GM12878 (cell line): ENCODE measurements around the gene TARBP2. TPM values are rescaled to one million over a fixed set of nuclear protein-coding genes. Genes with fewer than 3 reads are reported as not detected.
"Not testable (repeated sequence)": the region's sequence is repeated elsewhere in the genome, so short reads cannot be mapped to it uniquely, and the experiment has no call there.

Source experiments
- ATAC-seq: fragments of 200-7000 bp; cut with Tn5 transposase; 3 replicates; pipeline ENCODE4 v1.9.1; 2020; ENCODE audit warnings: mild to moderate bottlenecking, moderate library complexity
- BruUV-seq: library from RNA; stranded (reverse); fragments of 400-500 nt; replicated peaks from 2 replicates; lab custom pipeline; 2021; lab: Mats Ljungman, UMichigan
- CTCF ChIA-PET: fragments of 300-600 bp; sonication (Branson Sonifier 250); formaldehyde crosslinking; extraction: SDS; loops from one replicate; lab custom pipeline; 2021; ENCODE audit warnings: inconsistent platforms; lab: Yijun Ruan, JAX
- POLR2A ChIA-PET: fragments of 350-600 bp; formaldehyde crosslinking; extraction: SDS; loops from one replicate; lab custom pipeline; 2021; ENCODE audit warnings: inconsistent platforms; lab: Charles Lee
- RAD21 ChIA-PET: fragments of 300-600 bp; sonication (Branson Sonifier 250); formaldehyde crosslinking; loops from one replicate; lab custom pipeline; 2023; ENCODE audit warnings: antibody characterized with exemption; ENCODE audit not compliant: unreplicated experiment; lab: Charles Lee
- SMC1A ChIA-PET: fragments of 300-600 bp; sonication (Branson Sonifier 250); formaldehyde crosslinking; loops from one replicate; lab custom pipeline; 2023; ENCODE audit not compliant: unreplicated experiment, uncharacterized antibody; lab: Charles Lee
- DNase-seq: peaks from one replicate; pipeline ENCODE4 v3.0.0-alpha.2; 2011; ENCODE audit warnings: low read depth, low spot score
- FAIRE-seq: peaks from 3 replicates; lab custom pipeline; 2011; peaks lifted over from hg19 to GRCh38; lab: Jason Lieb, UNC
- H2AFZ ChIP-seq: 2 replicates; pipeline ENCODE4 v1.6.0; 2011; ENCODE audit warnings: low read depth, low read length, control low read depth; ENCODE audit not compliant: control insufficient read depth
- H3K27ac ChIP-seq: 2 replicates; pipeline ENCODE4 v1.5.1; 2011; ENCODE audit warnings: control low read depth; ENCODE audit not compliant: control insufficient read depth, insufficient read depth
- H3K27me3 ChIP-seq, 2 experiments: replicated peaks in 1 of 2; 2 replicates each; pipeline versions ENCODE4 v1.6.0 to v1.6.1; 2011; ENCODE audit warnings: low read length in 1 of 2; ENCODE audit not compliant: control insufficient read depth in 2 of 2, insufficient read depth in 2 of 2
- H3K36me3 ChIP-seq, 2 experiments: 2 replicates each; pipeline ENCODE4 v1.5.1; 2011; ENCODE audit warnings: low read length in 1 of 2; ENCODE audit not compliant: control insufficient read depth in 2 of 2, insufficient read depth in 2 of 2
- H3K4me1 ChIP-seq: 2 replicates; pipeline ENCODE4 v1.6.1; 2011; ENCODE audit warnings: mild to moderate bottlenecking, low read length, moderate library complexity, mixed read lengths; ENCODE audit not compliant: control insufficient read depth, insufficient read depth
- H3K4me2 ChIP-seq: 2 replicates; pipeline ENCODE4 v1.6.0; 2011; ENCODE audit warnings: control low read depth; ENCODE audit not compliant: control insufficient read depth, insufficient read depth
- H3K4me3 ChIP-seq: fragments of 200-600 bp; sonication (generic); 2 replicates; pipeline ENCODE4 v1.5.1; 2016
- H3K79me2 ChIP-seq: 2 replicates; pipeline ENCODE4 v1.6.0; 2011; ENCODE audit warnings: low read length; ENCODE audit not compliant: control insufficient read depth, insufficient read depth
- H3K9ac ChIP-seq: 2 replicates; pipeline ENCODE4 v1.8.0; 2011; ENCODE audit warnings: low read length, control low read depth, mixed read lengths; ENCODE audit not compliant: control insufficient read depth, insufficient read depth
- H3K9me3 ChIP-seq: replicated peaks from 3 replicates; pipeline ENCODE4 v1.5.1; 2011; ENCODE audit warnings: mild to moderate bottlenecking, low read length; ENCODE audit not compliant: control insufficient read depth, insufficient read depth
- H4K20me1 ChIP-seq: 2 replicates; pipeline ENCODE4 v1.6.0; 2011; ENCODE audit not compliant: control insufficient read depth, insufficient read depth
- CBX5 ChIP-seq: sonication (generic); IDR thresholded peaks from 2 replicates; pipeline ENCODE4 v1.6.1; 2016; ENCODE audit warnings: low read depth, moderate library complexity, mild to moderate bottlenecking, inconsistent platforms
- CTCF ChIP-seq, 3 experiments: IDR thresholded peaks in 2 of 3; conservative IDR thresholded peaks in 1 of 3; 2 replicates each; pipeline ENCODE4 v1.5.1; 2011; ENCODE audit warnings: low read depth in 3 of 3, low read length in 3 of 3, mild to moderate bottlenecking in 3 of 3, control low read depth in 2 of 3, moderate library complexity in 2 of 3, inconsistent platforms in 1 of 3, mixed read lengths in 1 of 3; ENCODE audit not compliant: control insufficient read depth in 2 of 3, insufficient read depth in 1 of 3; ENCODE audit errors: extremely low read depth in 1 of 3
- HCFC1 ChIP-seq: fragments of 150-350 bp; IDR thresholded peaks from 2 replicates; pipeline ENCODE4 v1.6.1; 2014; ENCODE audit warnings: low read length
- MEF2A ChIP-seq: IDR thresholded peaks from 2 replicates; pipeline ENCODE4 v1.6.1; 2011; ENCODE audit warnings: low read depth, mild to moderate bottlenecking, low read length, moderate library complexity; ENCODE audit not compliant: insufficient read depth
- MTA3 ChIP-seq: IDR thresholded peaks from 2 replicates; pipeline ENCODE4 v1.6.1; 2012; ENCODE audit warnings: low read length, inconsistent platforms, borderline replicate concordance
- NFYA ChIP-seq: IDR thresholded peaks from 2 replicates; pipeline ENCODE4 v1.6.1; 2011; ENCODE audit warnings: low read depth, mild to moderate bottlenecking, low read length, improper control_type of control experiment, borderline replicate concordance
- PAX5 ChIP-seq: IDR thresholded peaks from 2 replicates; pipeline ENCODE4 v1.6.1; 2011; ENCODE audit warnings: low read depth, low read length, borderline replicate concordance
- PML ChIP-seq: IDR thresholded peaks from 2 replicates; pipeline ENCODE4 v1.6.1; 2012; ENCODE audit warnings: low read length, inconsistent platforms
- POLR2A ChIP-seq: IDR thresholded peaks from 2 replicates; pipeline ENCODE4 v1.6.1; 2011; ENCODE audit warnings: low read depth, mild to moderate bottlenecking, low read length
- POLR2AphosphoS5 ChIP-seq: IDR thresholded peaks from 2 replicates; pipeline ENCODE4 v1.6.1; 2011; ENCODE audit warnings: mild to moderate bottlenecking, low read length, inconsistent platforms
- RAD21 ChIP-seq: IDR thresholded peaks from 2 replicates; pipeline ENCODE4 v1.6.1; 2011; ENCODE audit warnings: mild to moderate bottlenecking, low read depth, low read length, moderate library complexity; ENCODE audit not compliant: insufficient read depth
- SPI1 ChIP-seq: IDR thresholded peaks from 2 replicates; pipeline ENCODE4 v1.6.1; 2011; ENCODE audit warnings: low read depth, mild to moderate bottlenecking, low read length, moderate library complexity, borderline replicate concordance; ENCODE audit not compliant: insufficient read depth
- SUZ12 ChIP-seq: fragments of 200-600 bp; sonication (generic); IDR thresholded peaks from one replicate; pipeline ENCODE4 v1.6.1; 2018; ENCODE audit warnings: antibody characterized with exemption, mild to moderate bottlenecking; ENCODE audit not compliant: unreplicated experiment
- WGBS: methylation state at CpG from one replicate; pipeline ENCODE4 v1.1.6; 2016; ENCODE audit warnings: low lambda C conversion rate; ENCODE audit not compliant: insufficient replicate concordance, insufficient coverage; ENCODE audit errors: missing lambda C conversion rate; 5-methylcytosine and 5-hydroxymethylcytosine counted together
- in situ Hi-C: fragments of 300-500 bp; cut with MboI; formaldehyde crosslinking; loops from 9 replicates; pipeline ENCODE4 v1.14.3; 2018; ENCODE audit warnings: mixed read lengths
- intact Hi-C: fragments of 100-400 bp; cut with micrococcal nuclease; formaldehyde crosslinking; loops from one replicate; pipeline ENCODE4 v1.14.2; 2022; ENCODE audit not compliant: unreplicated experiment
- polyA plus RNA-seq, 11 experiments: library from polyadenylated mRNA; depleted of rRNA in 4 of 11; unstranded in 6 of 11; stranded (reverse) in 5 of 11; fragments of >200 nt; fragmentation: Nextera tagmentation in 4 of 11; fragmentation: Illumina TruSeq in 1 of 11; extraction: Ambion mirVana in 4 of 11; extraction: Trizol in 1 of 11; gene quantifications; 1 replicate in 1 of 11; 2 replicates in 10 of 11; pipeline versions ENCODE4 v1.2.1 to v1.2.3, GENCODE V29; 2011 to 2016; ENCODE audit warnings: inconsistent platforms in 2 of 11, missing spikeins in 2 of 11, low read depth in 1 of 11
- total RNA-seq, 4 experiments: library from RNA; depleted of rRNA in 3 of 4; stranded (reverse); fragments of >200 nt in 3 of 4; fragmentation: Illumina TruSeq in 1 of 4; extraction: Trizol in 1 of 4; gene quantifications; 2 replicates each; pipeline versions ENCODE4 v1.2.1 to v1.2.3, GENCODE V29; 2013 to 2021

Gene TARBP2
- total and polyA plus RNA-seq, 10 of the 15 experiments (the other 5 are each of a cell fraction or from before 2014, with no cell fraction given) = 5.5 to 60.1 (median 36.8) TPM

- H2AFZ ChIP-seq, H3K27ac ChIP-seq, H3K27me3 ChIP-seq, H3K4me1 ChIP-seq, FAIRE-seq, in situ Hi-C loops, DNase-seq, H3K4me3 ChIP-seq, ATAC-seq, BruUV-seq, H3K9ac ChIP-seq, H3K4me2 ChIP-seq, H3K9me3 ChIP-seq, H3K79me2 ChIP-seq, H4K20me1 ChIP-seq, intact Hi-C loops: not testable (repeated sequence)
- POLR2A ChIA-PET = interaction anchor here (0.5 to 1.6 kb wide), 8 partner anchors 10 to 209 kb away, joined by 3 to 6 read pairs (median 4); no protein-coding TSS in a partner anchor
- 81% methylated on average over 6 of the region's 6 CpGs for WGBS
- peaks cover 43 to 49% of the 10 kb centered on the region in 2 experiments for H3K36me3 ChIP-seq
- CTCF ChIA-PET = interaction anchor here (0.8 to 3.5 kb wide), 6 partner anchors 8 to 402 kb away, joined by 3 to 13 read pairs (median 6); partner anchors contain the start of genes MAP3K12 and SPRYD3
- peak; percentile 24; the same call in 1 of the 2 replicates for TF ChIP-seq POLR2AphosphoS5
- SMC1A ChIA-PET = interaction anchor here (0.6 to 2.3 kb wide), 7 partner anchors 8 to 129 kb away, joined by 3 to 6 read pairs (median 3); no protein-coding TSS in a partner anchor
- RAD21 ChIA-PET = interaction anchor here (1.4 kb wide), 2 partner anchors 12 to 27 kb away, joined by 3 to 4 read pairs; no protein-coding TSS in a partner anchor
These were observed 19.6 kb upstream of the TARBP2 start for GRCh38 chr12:53481458-53481857.

GRCh38 chr12:53481939-53482586 lies 19.0 kb upstream of the TARBP2 start:
- no peak for FAIRE-seq
- intact Hi-C loops = no loop called here
- no peaks in the 10 kb centered on the region for H4K20me1 ChIP-seq
- TF ChIP-seq SPI1 (no peak), HCFC1 (no peak), PML (peak; percentile 47; the same call in 1 of the 2 replicates), POLR2A (0 out of 2 replicates have a peak, but pooled peaks have one; percentile 22), RAD21 (0 out of 2 replicates have a peak, but pooled peaks have one; percentile 11), NFYA (no peak), CBX5 (no peak), PAX5 (no peak), POLR2AphosphoS5 (peak; percentile 62), MEF2A (no peak), CTCF (IDR thresholded peaks at IDR 0.05 in 2 of 3, conservative IDR thresholded peaks at IDR 0.05 in 1 of 3; ENCODE audit: control insufficient read depth in 2 of 3, extremely low read depth in 1 of 3, insufficient read depth in 1 of 3, low read depth in 3 of 3, low read length in 3 of 3) (peak in 2 of 3 experiments; percentile 31 to 35; a peak in 3 of 6 replicates), SUZ12 (no peak), MTA3 (0 out of 2 replicates have a peak, but pooled peaks have one; percentile 39)

More at GRCh38 chr12:53481939-53482586, 19.0 kb upstream of the TARBP2 start:
- in situ Hi-C loops = no loop called here
- RAD21 ChIA-PET = interaction anchor here (1.4 kb wide), 2 partner anchors 11 to 26 kb away, joined by 3 to 4 read pairs; no protein-coding TSS in a partner anchor
- Histone ChIP-seq H3K4me1 (no peaks in the 10 kb centered on the region), H2AFZ (no peak overlapping the region), H3K27ac (no peak overlapping the region), H3K36me3 (peaks cover 38 to 52% of the 10 kb centered on the region in 2 experiments), H3K9me3 (no peaks in the 10 kb centered on the region), H3K4me2 (no peak overlapping the region), H3K27me3 (no peaks in the 10 kb centered on the region), H3K4me3 (no peak overlapping the region), H3K79me2 (no peaks in the 10 kb centered on the region), H3K9ac (no peak overlapping the region)
- POLR2A ChIA-PET = interaction anchor here (0.6 to 1.6 kb wide), 8 partner anchors 9 to 751 kb away, joined by 3 to 6 read pairs (median 4); no protein-coding TSS in a partner anchor
- peak; percentile 59 for ATAC-seq
- 83% methylated on average over 9 of the region's 9 CpGs for WGBS
- BruUV-seq = no TSS peak
- CTCF ChIA-PET = interaction anchor here (0.7 to 3.5 kb wide), 7 partner anchors 9 to 403 kb away, joined by 3 to 13 read pairs (median 5); partner anchors contain the start of genes MAP3K12 and SPRYD3
- SMC1A ChIA-PET = interaction anchor here (0.6 to 2.3 kb wide), 7 partner anchors 9 to 130 kb away, joined by 3 to 6 read pairs (median 3); no protein-coding TSS in a partner anchor
- no peak for DNase-seq
